ENCODE results near the gene TSNAXIP1. TPM values are rescaled to one million over a fixed set of nuclear protein-coding genes. Genes with fewer than 3 reads are reported as not detected.

Gene TSNAXIP1
- total RNA-seq, 1 donor from 2014 or later: 2.8 TPM

GRCh38 chr16:67872131-67872630 lies 65.5 kb downstream of the TSNAXIP1 start:
- peaks cover 43% of the 10 kb centered on the region for H3K4me1 Mint-ChIP-seq (ENCODE audit: unreplicated experiment)
- no peaks in the 10 kb centered on the region for H3K9me3 Mint-ChIP-seq (ENCODE audit: unreplicated experiment)
- no peak overlapping the region for H3K27ac Mint-ChIP-seq (ENCODE audit: unreplicated experiment)
- DNase-seq (ENCODE audit: low spot score): no peak
- H3K36me3 Mint-ChIP-seq (ENCODE audit: low read depth, unreplicated experiment): peaks cover 22% of the 10 kb centered on the region
- peak overlapping the region; percentile 86 for H3K4me3 Mint-ChIP-seq (ENCODE audit: unreplicated experiment)
- peaks cover 15% of the 10 kb centered on the region for H3K27me3 Mint-ChIP-seq (ENCODE audit: unreplicated experiment)
- no peak for TF ChIP-seq CTCF (IDR thresholded peaks at IDR 0.05; ENCODE audit: unreplicated experiment)

- H3K27me3 Mint-ChIP-seq (ENCODE audit: unreplicated experiment): peaks cover 15% of the 10 kb centered on the region
- peak within 1 kb of the TSS; percentile 95 for H3K27ac Mint-ChIP-seq (ENCODE audit: unreplicated experiment)
- DNase-seq (ENCODE audit: low spot score): peak; percentile 68
- H3K4me1 Mint-ChIP-seq (ENCODE audit: unreplicated experiment): peaks cover 43% of the 10 kb centered on the region
- peak within 1 kb of the TSS; percentile 97 for H3K4me3 Mint-ChIP-seq (ENCODE audit: unreplicated experiment)
- H3K9me3 Mint-ChIP-seq (ENCODE audit: unreplicated experiment): no peaks in the 10 kb centered on the region
- H3K36me3 Mint-ChIP-seq (ENCODE audit: low read depth, unreplicated experiment): peaks cover 27% of the 10 kb centered on the region
- TF ChIP-seq CTCF (IDR thresholded peaks at IDR 0.05; ENCODE audit: unreplicated experiment): no peak
These were observed 66.1 kb downstream of the TSNAXIP1 start, which contains the start of gene EDC4 for GRCh38 chr16:67872631-67873434. Gene EDC4 (plus strand): TSS chr16:67873052. CDS start chr16:67873262, 210 bp downstream.

- Mint-ChIP-seq H3K4me1 (ENCODE audit: unreplicated experiment) (peaks cover 43% of the 10 kb centered on the region), H3K27ac (ENCODE audit: unreplicated experiment) (peak overlapping the region; percentile 95), H3K9me3 (ENCODE audit: unreplicated experiment) (no peaks in the 10 kb centered on the region), H3K27me3 (ENCODE audit: unreplicated experiment) (peaks cover 15% of the 10 kb centered on the region), H3K36me3 (ENCODE audit: low read depth, unreplicated experiment) (peaks cover 36% of the 10 kb centered on the region), H3K4me3 (ENCODE audit: unreplicated experiment) (peak overlapping the region; percentile 97)
- no peak for TF ChIP-seq CTCF (IDR thresholded peaks at IDR 0.05; ENCODE audit: unreplicated experiment)
- no peak for DNase-seq (ENCODE audit: low spot score)
These were observed 67.0 kb downstream of the TSNAXIP1 start for GRCh38 chr16:67873435-67874370.

GRCh38 chr16:67874372-67874771 lies 67.7 kb downstream of the TSNAXIP1 start:
- H3K27ac Mint-ChIP-seq (ENCODE audit: unreplicated experiment): peak overlapping the region; percentile 41
- H3K36me3 Mint-ChIP-seq (ENCODE audit: low read depth, unreplicated experiment): peaks cover 42% of the 10 kb centered on the region
- DNase-seq (ENCODE audit: low spot score): no peak
- no peak for TF ChIP-seq CTCF (IDR thresholded peaks at IDR 0.05; ENCODE audit: unreplicated experiment)
- peak overlapping the region; percentile 97 for H3K4me3 Mint-ChIP-seq (ENCODE audit: unreplicated experiment)
- H3K4me1 Mint-ChIP-seq (ENCODE audit: unreplicated experiment): peaks cover 43% of the 10 kb centered on the region
- H3K9me3 Mint-ChIP-seq (ENCODE audit: unreplicated experiment): no peaks in the 10 kb centered on the region
- peaks cover 15% of the 10 kb centered on the region for H3K27me3 Mint-ChIP-seq (ENCODE audit: unreplicated experiment)

All from endothelial cell (in vitro differentiated cells).